ENCODE results near the gene OPA1. TPM values are rescaled to one million over a fixed set of nuclear protein-coding genes. Genes with fewer than 3 reads are reported as not detected.

The OPA1 gene
- total RNA-seq, 2 donors from 2014 or later = 20.8 to 45.8 TPM

GRCh38 chr3:193641440-193641775, 48.4 kb downstream of the OPA1 start:
- DNase-seq = no peak
- H3K27me3 ChIP-seq = no peaks in the 10 kb centered on the region
- ATAC-seq = no peak
- no peak overlapping the region for H3K27ac ChIP-seq
- intact Hi-C loops (cut with DNase I) = no loop called here
- TF ChIP-seq CTCF (IDR thresholded peaks at IDR 0.05) (no peak), POLR2A (IDR thresholded peaks at IDR 0.05) (no peak)
- no peak overlapping the region for H3K4me3 ChIP-seq
- H3K4me1 ChIP-seq = no peaks in the 10 kb centered on the region
- H3K9me3 ChIP-seq = no peaks in the 10 kb centered on the region
- WGBS, 2 donors = 86 to 96% methylated on average over 3 of the region's 3 CpGs
- peaks cover 0 to 17% of the 10 kb centered on the region in 2 donors for H3K36me3 ChIP-seq (replicated peaks in 1 of 2; ENCODE audit: insufficient read depth in 1 of 2, low read depth in 2 of 2)

- Histone ChIP-seq H3K4me1 (no peaks in the 10 kb centered on the region), H3K36me3 (replicated peaks in 1 of 2; ENCODE audit: insufficient read depth in 1 of 2, low read depth in 2 of 2) (peaks cover 0 to 18% of the 10 kb centered on the region in 2 donors), H3K27me3 (no peaks in the 10 kb centered on the region), H3K4me3 (no peak overlapping the region), H3K9me3 (no peaks in the 10 kb centered on the region), H3K27ac (no peak overlapping the region)
- 60 to 61% methylated on average over 6 of the region's 6 CpGs for WGBS, 2 donors
- no peak for ATAC-seq
- intact Hi-C loops (cut with DNase I) = no loop called here
- TF ChIP-seq CTCF (IDR thresholded peaks at IDR 0.05) = no peak
- no peak for TF ChIP-seq POLR2A (IDR thresholded peaks at IDR 0.05)
- no peak for DNase-seq
Observed at GRCh38 chr3:193645806-193646205, 52.8 kb downstream of the OPA1 start.

GRCh38 chr3:193648542-193649076, 55.6 kb downstream of the OPA1 start:
- intact Hi-C loops (cut with DNase I) = no loop called here
- Histone ChIP-seq H3K9me3 (no peaks in the 10 kb centered on the region), H3K27me3 (no peaks in the 10 kb centered on the region), H3K27ac (no peak overlapping the region), H3K4me1 (no peaks in the 10 kb centered on the region), H3K36me3 (replicated peaks in 1 of 2; ENCODE audit: insufficient read depth in 1 of 2, low read depth in 2 of 2) (peaks cover 0 to 11% of the 10 kb centered on the region in 2 donors), H3K4me3 (no peak overlapping the region)
- WGBS, 2 donors = 60 to 64% methylated on average over 2 of the region's 2 CpGs
- DNase-seq (no peak), ATAC-seq (no peak)
- TF ChIP-seq CTCF (IDR thresholded peaks at IDR 0.05) = no peak
- no peak for TF ChIP-seq POLR2A (IDR thresholded peaks at IDR 0.05)

- no peaks in the 10 kb centered on the region for H3K4me1 ChIP-seq
- H3K27me3 ChIP-seq = no peaks in the 10 kb centered on the region
- no peak overlapping the region for H3K4me3 ChIP-seq
- no peak for ATAC-seq
- no peaks in the 10 kb centered on the region for H3K9me3 ChIP-seq
- no peak overlapping the region for H3K27ac ChIP-seq
- intact Hi-C loops (cut with DNase I) = no loop called here
- TF ChIP-seq POLR2A (IDR thresholded peaks at IDR 0.05) (no peak), CTCF (IDR thresholded peaks at IDR 0.05) (no peak)
- H3K36me3 ChIP-seq (replicated peaks in 1 of 2; ENCODE audit: insufficient read depth in 1 of 2, low read depth in 2 of 2) = peaks cover 0 to 20% of the 10 kb centered on the region in 2 donors
- 89 to 97% methylated on average over 2 of the region's 2 CpGs for WGBS, 2 donors
- no peak for DNase-seq
Observed at GRCh38 chr3:193650585-193650984, 57.6 kb downstream of the OPA1 start.

GRCh38 chr3:193655831-193656433, 62.9 kb downstream of the OPA1 start:
- intact Hi-C loops (cut with DNase I) = no loop called here
- Histone ChIP-seq H3K9me3 (no peaks in the 10 kb centered on the region), H3K36me3 (replicated peaks in 1 of 2; ENCODE audit: insufficient read depth in 1 of 2, low read depth in 2 of 2) (peaks cover 0 to 21% of the 10 kb centered on the region in 2 donors)

More at GRCh38 chr3:193655831-193656433, 62.9 kb downstream of the OPA1 start:
- no peak overlapping the region for H3K4me3 ChIP-seq
- DNase-seq (no peak), ATAC-seq (no peak)
- H3K27me3 ChIP-seq = no peaks in the 10 kb centered on the region
- WGBS, 2 donors = 82 to 85% methylated on average over 4 of the region's 4 CpGs
- TF ChIP-seq POLR2A (IDR thresholded peaks at IDR 0.05) = no peak
- no peak for TF ChIP-seq CTCF (IDR thresholded peaks at IDR 0.05)
- no peak overlapping the region for H3K27ac ChIP-seq
- no peaks in the 10 kb centered on the region for H3K4me1 ChIP-seq
